Measurements from ENCODE around the gene OPCML. TPM values are rescaled to one million over a fixed set of nuclear protein-coding genes. Genes with fewer than 3 reads are reported as not detected.

The OPCML gene
- total RNA-seq, 5 donors from 2014 or later (not counting 1 experiment from before 2014, with no cell fraction given), result not detected

- no peak overlapping the region for H3K4me3 ChIP-seq (ENCODE audit: control insufficient read depth in 1 of 2, extremely low read depth in 1 of 2, low read length in 1 of 2)
- Mint-ChIP-seq H3K4me3 (no peak overlapping the region), H3K9me3 (peaks cover 0 to 8% (median 0%) of the 10 kb centered on the region in 3 donors), H3K4me1 (no peaks in the 10 kb centered on the region), H3K27ac (no peak overlapping the region), H3K27me3 (peaks cover 2 to 6% of the 10 kb centered on the region in 2 donors), H3K36me3 (no peaks in the 10 kb centered on the region)
- DNase-seq (no peak), ATAC-seq (replicated peaks in 1 of 4) (no peak)
- no peaks in the 10 kb centered on the region for H3K27me3 ChIP-seq (replicated peaks in 1 of 2; ENCODE audit: control insufficient read depth in 2 of 2, extremely low read depth in 1 of 2, insufficient read depth in 2 of 2, low read length in 1 of 2)
- POLR2A ChIA-PET, result no interaction called here
- no CpG with 5 or more reads among the region's 1 CpG for WGBS (ENCODE audit: insufficient coverage)
- no peaks in the 10 kb centered on the region for H3K9me3 ChIP-seq
- H3K4me1 ChIP-seq (ENCODE audit: control insufficient read depth in 1 of 2, extremely low read depth in 1 of 2, insufficient read depth in 2 of 2, low read length in 2 of 2), result no peaks in the 10 kb centered on the region
- H3K27ac ChIP-seq (ENCODE audit: low read length), result no peak overlapping the region
- no peaks in the 10 kb centered on the region for H3K36me3 ChIP-seq (ENCODE audit: control insufficient read depth in 2 of 2, extremely low read depth in 1 of 2, insufficient read depth in 1 of 2, low read length in 1 of 2)
- CTCF ChIA-PET, result no interaction called here
Observed at GRCh38 chr11:132818951-132819350, 713.4 kb downstream of the OPCML start.

GRCh38 chr11:132817387-132817786 is 714.9 kb downstream of the OPCML start:
- Histone ChIP-seq H3K4me3 (ENCODE audit: control insufficient read depth in 1 of 2, extremely low read depth in 1 of 2, low read length in 1 of 2) (no peak overlapping the region), H3K4me1 (ENCODE audit: control insufficient read depth in 1 of 2, extremely low read depth in 1 of 2, insufficient read depth in 2 of 2, low read length in 2 of 2) (no peaks in the 10 kb centered on the region), H3K9me3 (no peaks in the 10 kb centered on the region), H3K36me3 (ENCODE audit: control insufficient read depth in 2 of 2, extremely low read depth in 1 of 2, insufficient read depth in 1 of 2, low read length in 1 of 2) (no peaks in the 10 kb centered on the region), H3K27ac (ENCODE audit: low read length) (no peak overlapping the region), H3K27me3 (replicated peaks in 1 of 2; ENCODE audit: control insufficient read depth in 2 of 2, extremely low read depth in 1 of 2, insufficient read depth in 2 of 2, low read length in 1 of 2) (no peaks in the 10 kb centered on the region)
- ChIA-PET POLR2A (no interaction called here), CTCF (no interaction called here)
- Mint-ChIP-seq H3K9me3 (peaks cover 0 to 12% (median 0%) of the 10 kb centered on the region in 3 donors), H3K27ac (no peak overlapping the region), H3K36me3 (no peaks in the 10 kb centered on the region), H3K4me1 (no peaks in the 10 kb centered on the region), H3K27me3 (peaks cover 2 to 6% of the 10 kb centered on the region in 2 donors), H3K4me3 (no peak overlapping the region)
- DNase-seq, result no peak
- no CpG with 5 or more reads among the region's 1 CpG for WGBS (ENCODE audit: insufficient coverage)
- ATAC-seq (replicated peaks in 1 of 4), result no peak

GRCh38 chr11:132814410-132814809 is 717.9 kb downstream of the OPCML start:
- H3K27ac ChIP-seq (ENCODE audit: low read length), result no peak overlapping the region
- no peaks in the 10 kb centered on the region for H3K9me3 ChIP-seq
- Mint-ChIP-seq H3K4me1 (no peaks in the 10 kb centered on the region), H3K27me3 (peaks cover 2 to 9% of the 10 kb centered on the region in 2 donors), H3K4me3 (no peak overlapping the region), H3K9me3 (peaks cover 0 to 16% (median 0%) of the 10 kb centered on the region in 3 donors), H3K36me3 (no peaks in the 10 kb centered on the region), H3K27ac (no peak overlapping the region)
- ChIA-PET POLR2A (no interaction called here), CTCF (no interaction called here)
- no peak overlapping the region for H3K4me3 ChIP-seq (ENCODE audit: control insufficient read depth in 1 of 2, extremely low read depth in 1 of 2, low read length in 1 of 2)
- ATAC-seq (replicated peaks in 1 of 4), result no peak
- DNase-seq, result no peak
- no peaks in the 10 kb centered on the region for H3K4me1 ChIP-seq (ENCODE audit: control insufficient read depth in 1 of 2, extremely low read depth in 1 of 2, insufficient read depth in 2 of 2, low read length in 2 of 2)
- H3K36me3 ChIP-seq (ENCODE audit: control insufficient read depth in 2 of 2, extremely low read depth in 1 of 2, insufficient read depth in 1 of 2, low read length in 1 of 2), result no peaks in the 10 kb centered on the region
- H3K27me3 ChIP-seq (replicated peaks in 1 of 2; ENCODE audit: control insufficient read depth in 2 of 2, extremely low read depth in 1 of 2, insufficient read depth in 2 of 2, low read length in 1 of 2), result no peaks in the 10 kb centered on the region
- no CpG with 5 or more reads among the region's 2 CpGs for WGBS (ENCODE audit: insufficient coverage)

- ATAC-seq (replicated peaks in 1 of 4) (no peak), DNase-seq (no peak)
- H3K36me3 ChIP-seq (ENCODE audit: control insufficient read depth in 2 of 2, extremely low read depth in 1 of 2, insufficient read depth in 1 of 2, low read length in 1 of 2), result no peaks in the 10 kb centered on the region
- H3K27ac ChIP-seq (ENCODE audit: low read length), result no peak overlapping the region
- Mint-ChIP-seq H3K4me1 (no peaks in the 10 kb centered on the region), H3K9me3 (peaks cover 0 to 16% (median 4%) of the 10 kb centered on the region in 3 donors), H3K4me3 (no peak overlapping the region), H3K36me3 (no peaks in the 10 kb centered on the region), H3K27ac (no peak overlapping the region), H3K27me3 (peaks cover 2 to 9% of the 10 kb centered on the region in 2 donors)
- POLR2A ChIA-PET, result no interaction called here
- H3K9me3 ChIP-seq, result no peaks in the 10 kb centered on the region
- H3K4me3 ChIP-seq (ENCODE audit: control insufficient read depth in 1 of 2, extremely low read depth in 1 of 2, low read length in 1 of 2), result no peak overlapping the region
- no peaks in the 10 kb centered on the region for H3K4me1 ChIP-seq (ENCODE audit: control insufficient read depth in 1 of 2, extremely low read depth in 1 of 2, insufficient read depth in 2 of 2, low read length in 2 of 2)
- CTCF ChIA-PET, result no interaction called here
- no peaks in the 10 kb centered on the region for H3K27me3 ChIP-seq (replicated peaks in 1 of 2; ENCODE audit: control insufficient read depth in 2 of 2, extremely low read depth in 1 of 2, insufficient read depth in 2 of 2, low read length in 1 of 2)
- WGBS (ENCODE audit: insufficient coverage), result no CpG with 5 or more reads among the region's 6 CpGs
Observed at GRCh38 chr11:132811649-132812048, 720.7 kb downstream of the OPCML start.

GRCh38 chr11:132809070-132809469 is 723.2 kb downstream of the OPCML start:
- DNase-seq, result no peak
- Mint-ChIP-seq H3K36me3 (no peaks in the 10 kb centered on the region), H3K9me3 (peaks cover 0 to 18% (median 8%) of the 10 kb centered on the region in 3 donors), H3K27ac (no peak overlapping the region), H3K27me3 (peaks cover 0 to 3% of the 10 kb centered on the region in 2 donors), H3K4me1 (no peaks in the 10 kb centered on the region), H3K4me3 (no peak overlapping the region)
- no peaks in the 10 kb centered on the region for H3K4me1 ChIP-seq (ENCODE audit: control insufficient read depth in 1 of 2, extremely low read depth in 1 of 2, insufficient read depth in 2 of 2, low read length in 2 of 2)
- no peaks in the 10 kb centered on the region for H3K36me3 ChIP-seq (ENCODE audit: control insufficient read depth in 2 of 2, extremely low read depth in 1 of 2, insufficient read depth in 1 of 2, low read length in 1 of 2)
- no peaks in the 10 kb centered on the region for H3K27me3 ChIP-seq (replicated peaks in 1 of 2; ENCODE audit: control insufficient read depth in 2 of 2, extremely low read depth in 1 of 2, insufficient read depth in 2 of 2, low read length in 1 of 2)
- no peak for ATAC-seq (replicated peaks in 1 of 4)
- ChIA-PET CTCF (no interaction called here), POLR2A (no interaction called here)
- no peak overlapping the region for H3K4me3 ChIP-seq (ENCODE audit: control insufficient read depth in 1 of 2, extremely low read depth in 1 of 2, low read length in 1 of 2)
- no peak overlapping the region for H3K27ac ChIP-seq (ENCODE audit: low read length)
- no CpG with 5 or more reads among the region's 6 CpGs for WGBS (ENCODE audit: insufficient coverage)
- no peaks in the 10 kb centered on the region for H3K9me3 ChIP-seq

- H3K36me3 ChIP-seq (ENCODE audit: control insufficient read depth in 2 of 2, extremely low read depth in 1 of 2, insufficient read depth in 1 of 2, low read length in 1 of 2), result no peaks in the 10 kb centered on the region
- POLR2A ChIA-PET, result no interaction called here
- H3K4me1 Mint-ChIP-seq, result no peaks in the 10 kb centered on the region
- CTCF ChIA-PET, result no interaction called here
- peaks cover 0 to 10% of the 10 kb centered on the region in 2 donors for H3K27me3 Mint-ChIP-seq
- H3K27ac Mint-ChIP-seq, result no peak overlapping the region
- no peak overlapping the region for H3K27ac ChIP-seq (ENCODE audit: low read length)
- no peaks in the 10 kb centered on the region for H3K4me1 ChIP-seq (ENCODE audit: control insufficient read depth in 1 of 2, extremely low read depth in 1 of 2, insufficient read depth in 2 of 2, low read length in 2 of 2)
- WGBS (ENCODE audit: insufficient coverage), result 100% methylated on average over 4 of the region's 4 CpGs
- ATAC-seq (replicated peaks in 1 of 4) (no peak), DNase-seq (no peak)
- H3K9me3 ChIP-seq, result no peaks in the 10 kb centered on the region
- no peaks in the 10 kb centered on the region for H3K36me3 Mint-ChIP-seq
- H3K4me3 ChIP-seq (ENCODE audit: control insufficient read depth in 1 of 2, extremely low read depth in 1 of 2, low read length in 1 of 2), result no peak overlapping the region
- peaks cover 0 to 18% (median 1%) of the 10 kb centered on the region in 3 donors for H3K9me3 Mint-ChIP-seq
- H3K4me3 Mint-ChIP-seq, result no peak overlapping the region
- H3K27me3 ChIP-seq (replicated peaks in 1 of 2; ENCODE audit: control insufficient read depth in 2 of 2, extremely low read depth in 1 of 2, insufficient read depth in 2 of 2, low read length in 1 of 2), result no peaks in the 10 kb centered on the region
Observed at GRCh38 chr11:132804258-132804657, 728.0 kb downstream of the OPCML start.

GRCh38 chr11:132803436-132803835 is 728.9 kb downstream of the OPCML start:
- H3K27me3 Mint-ChIP-seq, result peaks cover 0 to 10% of the 10 kb centered on the region in 2 donors
- H3K4me3 Mint-ChIP-seq, result no peak overlapping the region
- no peak for DNase-seq
- no peaks in the 10 kb centered on the region for H3K27me3 ChIP-seq (replicated peaks in 1 of 2; ENCODE audit: control insufficient read depth in 2 of 2, extremely low read depth in 1 of 2, insufficient read depth in 2 of 2, low read length in 1 of 2)
- no peaks in the 10 kb centered on the region for H3K4me1 ChIP-seq (ENCODE audit: control insufficient read depth in 1 of 2, extremely low read depth in 1 of 2, insufficient read depth in 2 of 2, low read length in 2 of 2)
- no peak overlapping the region for H3K27ac ChIP-seq (ENCODE audit: low read length)
- WGBS (ENCODE audit: insufficient coverage), result no CpG with 5 or more reads among the region's 2 CpGs
- peaks cover 2 to 18% (median 4%) of the 10 kb centered on the region in 3 donors for H3K9me3 Mint-ChIP-seq
- no peak overlapping the region for H3K4me3 ChIP-seq (ENCODE audit: control insufficient read depth in 1 of 2, extremely low read depth in 1 of 2, low read length in 1 of 2)
- H3K4me1 Mint-ChIP-seq, result no peaks in the 10 kb centered on the region
- H3K9me3 ChIP-seq, result no peaks in the 10 kb centered on the region
- H3K27ac Mint-ChIP-seq, result no peak overlapping the region
- H3K36me3 Mint-ChIP-seq, result no peaks in the 10 kb centered on the region
- POLR2A ChIA-PET, result no interaction called here
- H3K36me3 ChIP-seq (ENCODE audit: control insufficient read depth in 2 of 2, extremely low read depth in 1 of 2, insufficient read depth in 1 of 2, low read length in 1 of 2), result no peaks in the 10 kb centered on the region
- no peak for ATAC-seq (replicated peaks in 1 of 4)
- CTCF ChIA-PET, result no interaction called here
